Activated naive CD4-positive, alpha-beta T cell treated with anti-CD3 and anti-CD28 coated beads, Interleukin-2, amount 50 U/mL, for 24 hours (primary cell): ENCODE measurements around the gene KLHL22.
"Not testable (repeated sequence)": the region's sequence is repeated elsewhere in the genome, so short reads cannot be mapped to it uniquely, and the experiment has no call there.

Experiments used
- H3K27ac Mint-ChIP-seq: one replicate; pipeline ENCODE4 v1.8.0; 2021; ENCODE audit warnings: mild to moderate bottlenecking, mixed read lengths
- H3K27me3 Mint-ChIP-seq: one replicate; pipeline ENCODE4 v1.8.0; 2021; ENCODE audit warnings: mixed read lengths
- H3K36me3 Mint-ChIP-seq: one replicate; pipeline ENCODE4 v1.8.0; 2021; ENCODE audit warnings: mixed read lengths
- H3K4me1 Mint-ChIP-seq: one replicate; pipeline ENCODE4 v1.8.0; 2021; ENCODE audit warnings: mixed read lengths
- H3K4me3 Mint-ChIP-seq: one replicate; pipeline ENCODE4 v1.8.0; 2021; ENCODE audit warnings: mild to moderate bottlenecking, mixed read lengths
- H3K9me3 Mint-ChIP-seq: one replicate; pipeline ENCODE4 v1.8.0; 2021; ENCODE audit warnings: mixed read lengths

The KLHL22 gene

GRCh38 chr22:20514658-20515406 lies 19.2 kb upstream of the KLHL22 start:
- peak overlapping the region; percentile 81 for H3K27ac Mint-ChIP-seq

GRCh38 chr22:20511578-20512229 lies 16.1 kb upstream of the KLHL22 start:
- peaks cover 15% of the 10 kb centered on the region for H3K36me3 Mint-ChIP-seq
- H3K9me3 Mint-ChIP-seq = no peaks in the 10 kb centered on the region
- H3K27me3 Mint-ChIP-seq = no peaks in the 10 kb centered on the region
- H3K4me1 Mint-ChIP-seq = peaks cover 78% of the 10 kb centered on the region
- H3K4me3 Mint-ChIP-seq = peak overlapping the region; percentile 55
- H3K27ac Mint-ChIP-seq = peak overlapping the region; percentile 21

More at GRCh38 chr22:20514658-20515406, 19.2 kb upstream of the KLHL22 start:
- peak overlapping the region; percentile 4 for H3K4me3 Mint-ChIP-seq
- H3K9me3 Mint-ChIP-seq = no peaks in the 10 kb centered on the region
- H3K27me3 Mint-ChIP-seq = no peaks in the 10 kb centered on the region
- peaks cover 9% of the 10 kb centered on the region for H3K36me3 Mint-ChIP-seq
- peaks cover 83% of the 10 kb centered on the region for H3K4me1 Mint-ChIP-seq

- Mint-ChIP-seq H3K4me1 (peaks cover 73% of the 10 kb centered on the region), H3K27me3 (no peaks in the 10 kb centered on the region), H3K27ac (peak overlapping the region; percentile 41), H3K9me3 (no peaks in the 10 kb centered on the region), H3K36me3 (peaks cover 15% of the 10 kb centered on the region), H3K4me3 (peak overlapping the region; percentile 59)
Measured at GRCh38 chr22:20510811-20511577, 15.4 kb upstream of the KLHL22 start.

- Mint-ChIP-seq H3K27me3 (no peaks in the 10 kb centered on the region), H3K36me3 (peaks cover 15% of the 10 kb centered on the region), H3K4me3 (peak overlapping the region; percentile 94), H3K27ac (peak overlapping the region; percentile 94), H3K4me1 (peaks cover 63% of the 10 kb centered on the region), H3K9me3 (no peaks in the 10 kb centered on the region)
Measured at GRCh38 chr22:20509344-20510047, 13.9 kb upstream of the KLHL22 start.

DNA sequence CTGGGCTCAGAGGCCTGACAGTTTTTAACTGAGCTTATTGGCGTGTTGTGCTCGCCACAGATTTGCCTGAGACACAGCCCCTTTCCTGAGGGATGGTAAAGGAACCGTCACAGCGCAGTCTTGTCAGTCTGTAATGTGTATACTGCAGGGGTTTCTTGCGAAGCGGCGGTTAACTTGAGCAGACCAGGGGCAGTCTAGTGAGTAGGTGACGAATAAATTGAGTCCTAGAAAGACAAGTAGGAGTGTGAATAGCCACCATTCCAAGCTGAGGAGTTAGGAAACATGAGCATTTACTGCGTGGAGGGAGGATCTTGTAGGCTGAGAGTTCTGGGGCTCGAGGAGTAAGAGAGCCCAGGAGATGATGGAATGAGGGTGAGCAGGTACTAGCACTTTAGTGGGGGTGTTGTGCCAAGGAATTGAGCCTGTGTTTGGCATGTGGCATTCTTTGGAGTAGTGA lies 13.2 kb upstream of the KLHL22 start:
- no peaks in the 10 kb centered on the region for H3K27me3 Mint-ChIP-seq
- H3K27ac Mint-ChIP-seq = peak overlapping the region; percentile 94
- no peaks in the 10 kb centered on the region for H3K9me3 Mint-ChIP-seq
- H3K4me1 Mint-ChIP-seq = peaks cover 57% of the 10 kb centered on the region
- peaks cover 14% of the 10 kb centered on the region for H3K36me3 Mint-ChIP-seq
- peak overlapping the region; percentile 94 for H3K4me3 Mint-ChIP-seq

- peaks cover 51% of the 10 kb centered on the region for H3K4me1 Mint-ChIP-seq
- peaks cover 13% of the 10 kb centered on the region for H3K36me3 Mint-ChIP-seq
- not testable (repeated sequence) for H3K27me3 Mint-ChIP-seq, H3K9me3 Mint-ChIP-seq
- peak overlapping the region; percentile 94 for H3K27ac Mint-ChIP-seq
- peak overlapping the region; percentile 94 for H3K4me3 Mint-ChIP-seq
Measured at GRCh38 chr22:20508067-20508755, 12.6 kb upstream of the KLHL22 start.

- Mint-ChIP-seq H3K36me3 (peaks cover 13% of the 10 kb centered on the region), H3K4me1 (peaks cover 51% of the 10 kb centered on the region), H3K27ac (peak within 1 kb of the TSS; percentile 94), H3K9me3 (no peaks in the 10 kb centered on the region), H3K27me3 (no peaks in the 10 kb centered on the region), H3K4me3 (peak within 1 kb of the TSS; percentile 94)
Measured at GRCh38 chr22:20507253-20508066, 11.9 kb upstream of the KLHL22 start, which contains the start of gene MED15. Gene MED15 (plus strand): TSS chr22:20507610. CDS start chr22:20507679, 69 bp downstream.

GRCh38 chr22:20506543-20507252 lies 11.1 kb upstream of the KLHL22 start:
- Mint-ChIP-seq H3K9me3 (no peaks in the 10 kb centered on the region), H3K27ac (peak overlapping the region; percentile 94), H3K4me3 (peak overlapping the region; percentile 94), H3K27me3 (no peaks in the 10 kb centered on the region), H3K4me1 (peaks cover 44% of the 10 kb centered on the region), H3K36me3 (peaks cover 8% of the 10 kb centered on the region)

DNA sequence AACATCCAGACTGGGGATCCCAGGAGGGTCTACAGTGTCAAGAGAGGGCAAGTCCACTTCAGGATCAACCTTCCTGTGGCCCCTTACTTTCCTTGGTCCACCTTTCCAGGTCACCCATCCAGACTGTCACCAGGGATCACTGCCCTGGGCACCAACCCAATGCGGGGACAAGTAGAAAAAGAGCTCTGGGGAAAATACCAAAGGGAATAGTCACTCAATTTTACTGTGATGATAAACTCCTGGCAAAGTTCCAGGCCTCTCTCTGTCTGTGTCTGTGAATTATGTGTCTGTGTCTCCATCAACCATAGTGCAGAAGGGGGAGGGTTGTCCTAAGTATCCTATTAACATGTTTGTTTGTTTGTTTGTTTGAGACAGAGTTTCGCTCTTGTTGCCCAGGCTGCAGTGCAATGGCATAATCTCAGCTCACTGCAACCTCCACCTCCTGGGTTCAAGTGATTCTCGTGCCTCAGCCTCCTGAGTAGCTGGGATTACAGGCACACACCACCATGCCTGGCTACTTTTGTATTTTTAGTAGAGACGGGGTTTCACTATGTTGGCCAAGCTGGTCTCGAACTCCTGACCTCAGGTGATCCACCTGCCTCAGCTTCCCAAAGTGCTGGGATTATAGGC lies 8.8 kb upstream of the KLHL22 start:
- not testable (repeated sequence) for H3K27ac Mint-ChIP-seq, H3K9me3 Mint-ChIP-seq, H3K27me3 Mint-ChIP-seq, H3K4me3 Mint-ChIP-seq, H3K36me3 Mint-ChIP-seq
- peaks cover 22% of the 10 kb centered on the region for H3K4me1 Mint-ChIP-seq

DNA sequence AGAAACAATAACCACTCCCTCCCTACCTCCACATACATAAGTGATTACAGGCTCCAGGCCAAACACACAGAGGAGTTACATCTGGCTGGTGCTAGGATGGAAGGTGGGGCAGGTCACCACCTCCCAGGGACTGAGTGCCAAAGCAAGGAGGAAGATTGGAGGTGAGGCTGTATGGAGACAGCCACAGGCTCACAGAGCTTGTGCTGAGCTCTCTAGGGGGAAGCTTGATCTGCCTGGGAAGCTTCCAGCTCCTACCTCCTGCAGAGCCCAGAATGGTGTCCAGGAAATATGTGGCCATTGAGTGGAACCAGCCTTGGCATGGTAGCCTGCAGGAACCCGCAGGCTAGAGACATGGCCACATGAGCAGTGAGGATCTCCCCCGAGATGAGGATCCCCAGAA lies 8.2 kb upstream of the KLHL22 start:
- no peaks in the 10 kb centered on the region for H3K9me3 Mint-ChIP-seq
- H3K27ac Mint-ChIP-seq = no peak overlapping the region
- H3K4me3 Mint-ChIP-seq = no peak overlapping the region

GRCh38 chr22:20499769-20500168 lies 4.2 kb upstream of the KLHL22 start:
- Mint-ChIP-seq H3K36me3 (peaks cover 2% of the 10 kb centered on the region), H3K9me3 (no peaks in the 10 kb centered on the region), H3K4me1 (peaks cover 10% of the 10 kb centered on the region), H3K27me3 (no peaks in the 10 kb centered on the region), H3K27ac (no peak overlapping the region), H3K4me3 (no peak overlapping the region)

More for the DNA sequence above, 8.2 kb upstream of the KLHL22 start:
- Mint-ChIP-seq H3K27me3 (no peaks in the 10 kb centered on the region), H3K36me3 (peaks cover 4% of the 10 kb centered on the region), H3K4me1 (peaks cover 16% of the 10 kb centered on the region)

GRCh38 chr22:20498913-20499312 lies 3.3 kb upstream of the KLHL22 start:
- Mint-ChIP-seq H3K4me3 (no peak overlapping the region), H3K36me3 (peaks cover 2% of the 10 kb centered on the region), H3K4me1 (peaks cover 17% of the 10 kb centered on the region), H3K27me3 (no peaks in the 10 kb centered on the region), H3K27ac (no peak overlapping the region), H3K9me3 (no peaks in the 10 kb centered on the region)

GRCh38 chr22:20497426-20497825 lies 1.8 kb upstream of the KLHL22 start:
- Mint-ChIP-seq H3K36me3 (peaks cover 2% of the 10 kb centered on the region), H3K27me3 (no peaks in the 10 kb centered on the region), H3K4me3 (no peak overlapping the region), H3K4me1 (peaks cover 30% of the 10 kb centered on the region), H3K27ac (peak overlapping the region; percentile 76), H3K9me3 (no peaks in the 10 kb centered on the region)
